HG03558 (cell line): Measurements from ENCODE around the gene SSU72.

Experiments
- ATAC-seq: cut with Tn5 transposase; IDR thresholded peaks from one replicate; pipeline ENCODE4 v1.9.1; 2021; ENCODE audit warnings: moderate number of reproducible peaks; ENCODE audit not compliant: unreplicated experiment; ENCODE audit errors: extremely low read depth

The SSU72 gene

DNA sequence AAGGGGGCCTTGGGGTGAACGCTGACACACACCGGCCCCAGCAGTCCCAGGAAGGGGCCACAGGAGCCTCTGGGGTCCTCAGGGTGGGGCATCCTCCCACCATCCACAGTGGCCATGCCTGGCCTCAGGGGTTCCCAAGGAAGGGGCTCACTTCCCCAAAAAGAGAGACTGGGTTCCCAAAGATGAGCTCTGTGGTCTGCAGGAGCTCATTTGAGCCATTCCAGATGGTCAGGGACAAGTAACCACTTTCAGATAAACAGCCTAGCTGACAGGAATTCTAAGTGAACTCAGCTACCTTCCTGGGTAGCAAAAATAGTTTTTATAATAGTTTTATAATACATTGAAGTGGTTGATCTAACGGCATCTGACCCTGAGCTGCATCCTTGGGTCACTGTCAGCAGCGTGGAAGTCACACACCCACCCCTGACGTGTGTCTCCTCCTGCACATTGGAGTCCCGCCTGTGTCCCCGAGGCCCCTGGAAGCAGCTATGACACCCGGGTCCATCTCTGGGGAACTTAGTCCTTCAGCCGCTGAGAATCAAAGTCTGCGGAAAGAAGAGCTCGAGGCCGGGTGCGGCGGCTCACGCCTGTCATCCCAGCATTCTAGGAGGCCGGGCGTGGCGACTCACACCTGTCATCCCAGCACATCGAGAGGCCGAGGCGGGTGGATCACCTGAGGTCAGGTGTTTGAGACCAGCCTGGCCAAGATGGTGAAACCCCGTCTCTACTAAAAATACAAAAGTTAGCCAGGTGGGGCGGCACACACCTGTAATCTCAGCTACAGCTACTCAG, 28.5 kb downstream of the SSU72 start:
- no peak for ATAC-seq

DNA sequence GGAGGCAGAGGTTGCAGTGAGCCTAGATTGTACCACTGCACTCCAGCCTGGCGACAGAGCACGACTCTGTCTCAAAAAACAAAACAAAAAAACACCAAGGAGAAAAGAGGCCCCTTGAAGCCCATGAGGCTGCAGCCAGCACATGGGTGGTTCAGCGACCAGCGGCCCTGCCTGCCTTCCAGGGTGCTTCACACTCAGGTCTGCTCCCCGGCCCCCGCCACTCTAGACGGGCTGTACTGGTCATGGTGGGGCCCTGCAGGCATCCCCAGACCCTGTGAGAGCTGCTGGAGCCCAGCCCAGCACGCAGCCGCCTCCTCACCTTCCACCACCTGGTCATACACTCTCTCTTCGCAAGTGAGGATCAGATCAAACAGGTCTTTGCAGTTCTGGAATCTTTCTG, 30.1 kb downstream of the SSU72 start:
- no peak for ATAC-seq

DNA sequence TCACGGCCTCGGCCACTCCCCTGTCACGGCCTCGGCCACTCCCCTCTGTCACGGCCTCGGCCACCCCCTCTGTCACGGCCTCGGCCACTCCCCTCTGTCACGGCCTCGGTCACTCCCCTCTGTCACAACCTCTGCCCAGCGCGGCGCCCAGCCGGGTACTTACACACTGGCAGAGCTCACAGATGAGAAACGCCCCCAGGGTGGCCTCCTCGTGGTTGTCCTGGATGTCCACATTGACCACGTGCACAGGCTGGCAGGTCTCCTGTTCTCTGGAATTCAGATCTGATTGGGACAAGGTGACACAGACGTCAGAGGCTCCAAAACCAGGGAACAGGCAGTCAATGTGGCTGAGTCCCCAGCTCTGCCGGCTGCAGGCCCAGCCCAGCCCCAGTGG, 31.0 kb downstream of the SSU72 start:
- ATAC-seq, result no peak

GRCh38 chr1:1542766-1543705, 31.6 kb downstream of the SSU72 start:
- ATAC-seq, result no peak

GRCh38 chr1:1541956-1542765, 32.5 kb downstream of the SSU72 start:
- no peak for ATAC-seq

GRCh38 chr1:1540818-1541628, 33.6 kb downstream of the SSU72 start:
- no peak for ATAC-seq

DNA sequence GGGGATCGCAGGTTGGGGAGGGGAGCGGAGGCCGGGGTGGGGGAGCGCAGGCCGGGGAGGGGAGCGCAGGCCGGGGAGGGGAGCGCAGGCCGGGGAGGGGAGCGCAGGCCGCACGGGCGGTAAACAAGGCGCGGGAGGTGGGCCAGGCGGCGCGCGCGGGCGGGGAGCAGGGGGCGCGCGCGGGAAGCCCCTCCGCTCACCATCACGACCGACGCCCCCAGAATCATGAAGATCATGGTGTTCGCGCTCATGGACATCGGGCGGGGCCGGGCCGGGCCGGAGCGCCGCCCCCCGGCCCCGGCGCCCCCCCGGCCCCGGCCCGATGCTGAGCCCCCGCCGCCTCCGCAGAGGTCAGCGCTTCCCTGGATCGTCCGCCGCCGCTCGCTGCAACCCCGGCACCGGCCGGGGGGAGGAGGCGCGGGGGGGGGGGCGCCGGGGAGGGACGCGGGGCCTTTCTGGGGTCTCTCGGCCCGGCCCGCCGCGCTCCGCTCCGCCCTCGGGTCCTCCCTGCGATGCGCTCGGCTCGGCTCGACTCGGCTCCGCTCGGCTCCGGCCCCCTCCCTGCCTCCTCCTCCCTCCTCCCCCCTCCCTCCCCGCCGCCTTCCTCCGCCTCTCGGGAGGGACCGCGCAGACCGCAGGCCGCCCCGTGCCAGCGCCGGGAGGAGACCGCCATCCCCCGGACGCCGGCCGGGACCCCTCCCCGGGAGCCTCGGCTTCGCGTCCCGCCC, 34.4 kb downstream of the SSU72 start, which contains the start of gene TMEM240:
TMEM240 (minus strand) TSS at position 535 of the 728 bp plus-strand sequence; CDS start at position 257, 278 bp downstream.
- no peak for ATAC-seq

- ATAC-seq, result no peak
These were observed 35.2 kb downstream of the SSU72 start for GRCh38 chr1:1539310-1540089.

GRCh38 chr1:1538989-1539309, 35.7 kb downstream of the SSU72 start:
- no peak for ATAC-seq

- no peak for ATAC-seq
These were observed 36.3 kb downstream of the SSU72 start for GRCh38 chr1:1538334-1538733.

- ATAC-seq, result no peak
These were observed 36.9 kb downstream of the SSU72 start for GRCh38 chr1:1537626-1538250.

GRCh38 chr1:1536938-1537546, 37.6 kb downstream of the SSU72 start:
- ATAC-seq, result no peak

- no peak for ATAC-seq
These were observed 38.4 kb downstream of the SSU72 start for GRCh38 chr1:1536019-1536937.

DNA sequence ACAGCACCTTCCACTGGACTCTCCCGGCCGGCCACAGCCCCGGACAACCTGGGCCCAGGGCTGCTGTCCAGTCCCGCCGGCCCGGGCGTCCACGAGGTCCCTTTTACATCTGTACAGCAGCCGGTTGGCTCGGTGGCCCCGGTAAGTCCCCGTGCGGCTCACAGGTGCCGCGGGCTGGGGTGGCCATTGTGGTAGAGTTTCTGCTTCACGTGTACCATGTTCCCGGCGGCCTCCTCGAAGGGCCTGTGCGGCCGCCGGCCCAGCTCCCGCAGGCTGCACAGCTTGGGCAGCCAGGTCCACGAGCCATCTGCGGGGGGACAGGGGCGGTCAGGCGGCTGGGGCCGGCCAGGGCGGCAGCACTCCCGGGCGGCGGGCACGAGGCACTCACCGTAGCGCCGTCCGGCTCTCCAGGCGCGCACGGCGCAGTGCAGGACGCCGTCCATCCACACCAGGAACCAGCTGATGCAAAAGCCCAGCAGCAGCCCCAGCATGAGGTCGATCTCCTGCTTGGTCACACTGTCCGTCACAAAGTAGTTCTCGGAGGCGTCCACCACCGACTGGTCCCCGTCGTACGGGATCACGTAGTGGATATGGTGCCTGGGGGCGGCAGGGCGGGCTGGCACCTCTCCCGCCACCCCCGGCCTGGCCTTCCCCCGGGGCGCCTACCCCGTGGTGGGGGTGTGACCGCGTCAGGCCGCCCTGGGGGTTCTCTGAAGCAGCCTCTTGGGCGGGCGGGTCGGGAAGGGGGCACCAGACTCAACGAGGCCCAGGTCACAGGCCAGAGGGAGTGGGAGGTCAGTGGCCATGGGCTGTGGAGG, 39.3 kb downstream of the SSU72 start:
- no peak for ATAC-seq

DNA sequence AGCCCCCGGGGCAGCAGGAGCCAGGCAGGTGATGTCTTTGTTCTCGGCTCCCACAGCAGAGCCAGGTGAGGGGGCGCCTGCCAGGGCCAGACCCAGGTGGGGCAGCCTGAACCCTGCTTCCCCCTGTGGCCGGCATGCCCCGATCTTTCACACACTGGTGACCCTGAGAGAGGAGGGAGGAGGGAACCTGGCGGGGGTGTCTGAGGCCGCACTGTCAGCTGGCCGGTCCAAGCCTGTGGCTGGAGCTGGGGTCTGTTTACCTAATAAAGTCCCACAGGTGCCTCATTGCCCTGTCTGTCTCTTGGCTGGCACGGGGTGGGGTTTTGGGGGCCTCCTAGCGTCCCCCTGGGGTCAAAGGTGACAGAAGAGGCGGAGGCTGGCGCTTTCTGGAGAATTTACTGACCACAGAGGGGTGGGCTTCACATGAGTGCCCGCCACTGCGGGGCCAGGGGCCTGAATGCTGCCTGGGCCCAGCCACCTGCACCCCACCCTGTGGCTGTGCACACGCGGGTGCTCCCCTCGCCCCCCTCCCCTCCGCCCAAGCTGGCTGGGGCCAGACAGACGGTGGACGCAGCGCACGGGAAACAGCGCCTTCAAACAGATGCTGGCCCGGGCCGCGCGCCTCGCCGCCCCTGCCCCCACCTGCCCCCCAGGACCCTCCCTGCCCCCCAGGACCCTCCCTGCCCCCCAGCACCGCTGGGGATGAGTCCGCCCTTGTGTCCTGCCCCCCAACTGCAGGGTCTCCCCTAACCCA, 40.1 kb downstream of the SSU72 start:
- no peak for ATAC-seq
